Prostate gland (tissue), 2 donors: ENCODE results near the gene NR2C2.

ENCODE experiments used
- CTCF ChIP-seq, 4 experiments: fragments of 200-600 bp in 2 of 4; fragments of 450-650 bp in 2 of 4; sonication (generic) in 2 of 4; IDR thresholded peaks; 1 replicate in 3 of 4; 2 replicates in 1 of 4; pipeline ENCODE4 v1.5.1; 2016 to 2019; ENCODE audit warnings: antibody characterized with exemption in 4 of 4, mild to moderate bottlenecking in 2 of 4, moderate library complexity in 2 of 4
- POLR2A ChIP-seq: fragments of 450-650 bp; IDR thresholded peaks from one replicate; pipeline ENCODE4 v1.6.1; 2016; ENCODE audit warnings: antibody characterized with exemption, mild to moderate bottlenecking
- POLR2AphosphoS5 ChIP-seq: sonication (generic); formaldehyde crosslinking; IDR thresholded peaks from one replicate; pipeline ENCODE4 v1.6.1; 2017; ENCODE audit warnings: antibody characterized with exemption

- no peak for TF ChIP-seq CTCF (IDR thresholded peaks at IDR 0.05)
- TF ChIP-seq POLR2AphosphoS5: peak; percentile 21
- TF ChIP-seq POLR2A: peak; percentile 55
Observed at GRCh38 chr3:14947100-14947885, at the start of gene NR2C2.
